NCI-H345 treated with DMSO at 0.1 percent for 48 hours (cell line): ENCODE data around the gene DAD1.

Experiments used
- DNase-seq: peaks from one replicate; lab custom pipeline; 2025; ENCODE audit not compliant: unreplicated experiment; lab: John Stamatoyannopoulos, UW

DAD1 gene

DNA sequence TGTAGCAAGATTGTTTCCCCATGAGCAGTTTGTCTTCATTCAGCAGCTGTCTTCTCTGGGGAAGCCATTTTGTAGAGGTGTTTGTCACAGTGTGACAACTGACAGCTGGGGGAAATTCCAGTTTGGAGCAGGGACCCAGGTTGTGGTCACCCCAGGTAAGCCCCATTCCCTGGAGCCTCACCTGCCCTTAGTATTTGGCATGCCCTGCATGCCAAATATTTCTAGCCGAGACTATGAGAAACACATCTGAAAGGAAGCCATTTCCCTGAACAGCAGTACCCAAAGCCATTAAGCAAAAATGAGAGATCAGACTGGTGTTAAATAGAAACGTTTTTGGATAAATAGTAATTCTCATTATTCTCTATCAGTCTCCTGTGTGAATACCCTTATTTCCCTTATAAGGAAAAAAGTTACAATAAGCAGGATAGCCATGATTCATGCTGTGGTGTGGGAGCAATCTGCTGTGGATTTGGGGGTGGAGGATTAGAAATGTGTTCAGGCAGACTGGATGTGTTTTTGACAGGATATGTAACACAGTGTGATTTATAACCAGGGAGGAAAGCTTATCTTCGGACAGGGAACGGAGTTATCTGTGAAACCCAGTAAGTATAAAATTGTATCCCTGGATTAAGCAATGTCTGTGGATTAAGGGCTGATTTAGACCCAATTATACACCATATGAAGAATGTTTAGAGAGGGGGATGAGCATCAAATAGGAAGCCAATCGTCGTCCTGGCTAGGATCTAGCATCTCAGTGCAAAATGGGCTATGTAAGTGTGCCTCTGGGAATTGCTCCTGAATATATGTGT, 68.9 kb downstream of the DAD1 start:
- no peak for DNase-seq

DNA sequence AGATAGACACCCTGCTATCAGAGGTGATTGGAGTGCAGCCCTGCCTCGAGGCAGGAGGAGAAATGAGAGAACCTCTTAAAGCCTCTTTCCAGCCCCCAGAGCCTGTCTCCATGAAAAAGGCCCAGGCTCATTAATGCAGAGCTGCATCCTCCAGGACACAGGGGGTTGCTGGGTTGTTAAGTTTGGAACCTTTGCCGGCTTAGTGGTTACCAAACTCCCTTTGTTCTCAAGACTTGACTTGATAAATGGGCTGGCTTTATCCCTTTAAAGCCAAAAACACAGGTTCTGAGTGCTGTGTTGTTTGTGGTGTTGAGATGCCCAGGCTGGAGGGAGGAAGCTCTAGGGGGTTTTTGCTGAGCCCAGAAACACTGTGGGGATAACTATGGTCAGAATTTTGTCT, 71.0 kb downstream of the DAD1 start:
- no peak for DNase-seq

DNA sequence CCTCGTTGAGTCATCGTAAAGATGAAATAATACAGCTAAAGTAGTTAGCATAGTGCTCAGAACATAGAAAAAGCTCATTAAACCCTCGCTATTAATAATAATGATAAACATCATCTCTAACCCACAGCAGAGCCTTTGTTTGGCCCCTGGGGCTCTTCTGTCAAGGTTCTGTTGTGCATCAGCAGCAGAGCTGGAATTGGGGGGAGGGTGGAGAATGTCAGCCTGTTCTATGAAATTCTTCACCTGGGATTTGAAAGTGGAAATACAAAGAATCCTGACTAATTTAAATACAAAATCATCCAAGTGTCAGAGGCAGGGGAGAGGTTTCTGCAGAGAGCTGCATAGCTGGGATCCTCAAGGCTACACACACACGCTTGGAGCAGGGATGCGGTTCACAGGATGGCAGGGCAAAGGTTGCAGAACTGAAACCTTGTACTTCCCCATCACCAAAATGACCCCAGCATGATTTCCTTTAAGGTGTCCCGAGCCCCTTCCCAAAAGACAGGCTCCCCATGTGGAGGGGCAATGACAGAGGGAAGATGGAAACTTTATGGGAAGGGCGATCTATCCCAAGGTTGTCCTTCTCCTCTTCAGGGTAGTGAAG, 71.8 kb downstream of the DAD1 start:
- no peak for DNase-seq

DNA sequence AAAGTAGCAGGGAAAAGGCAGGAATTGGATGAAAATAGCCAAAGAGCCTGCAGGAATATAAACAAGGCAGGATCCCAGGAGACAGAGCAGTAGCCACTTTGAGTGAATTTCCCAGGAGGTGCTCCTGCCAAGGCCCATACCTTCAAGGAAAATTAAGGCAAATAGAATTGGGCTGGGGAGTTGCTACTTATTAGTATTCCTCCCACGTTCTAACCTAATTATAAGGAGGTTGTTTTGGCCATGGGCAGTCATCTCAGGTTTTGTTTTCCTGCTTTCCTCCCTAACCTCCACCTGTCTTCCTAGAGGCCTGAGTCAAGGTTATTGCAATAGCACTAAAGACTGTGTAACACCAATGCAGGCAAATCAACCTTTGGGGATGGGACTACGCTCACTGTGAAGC, 73.1 kb downstream of the DAD1 start:
- no peak for DNase-seq
